Suprapubic skin (tissue), 4 donors: ENCODE results near the gene NR2F1.

Experiments used
- EP300 ChIP-seq: sonication (generic); formaldehyde crosslinking; IDR thresholded peaks from one replicate; pipeline ENCODE4 v1.6.1; 2017; ENCODE audit warnings: antibody characterized with exemption
- POLR2A ChIP-seq, 2 donors: fragments of 450-650 bp; IDR thresholded peaks; one replicate each; pipeline ENCODE4 v1.6.1; 2017; ENCODE audit warnings: antibody characterized with exemption in 2 of 2, mild to moderate bottlenecking in 2 of 2, moderate library complexity in 2 of 2
- POLR2AphosphoS5 ChIP-seq, 3 donors: sonication (generic); formaldehyde crosslinking; IDR thresholded peaks; one replicate each; pipeline ENCODE4 v1.6.1; 2017; ENCODE audit warnings: antibody characterized with exemption in 3 of 3
- TF ChIP-seq, protein P1 (sequence below), 2 donors: fragments of 200-600 bp in 1 of 2; fragments of 450-650 bp in 1 of 2; sonication (generic) in 1 of 2; IDR thresholded peaks; one replicate each; pipeline ENCODE4 v1.5.1; 2016 to 2019; ENCODE audit warnings: antibody characterized with exemption in 2 of 2, mild to moderate bottlenecking in 1 of 2, moderate library complexity in 1 of 2

- TF ChIP-seq, protein P1, sequence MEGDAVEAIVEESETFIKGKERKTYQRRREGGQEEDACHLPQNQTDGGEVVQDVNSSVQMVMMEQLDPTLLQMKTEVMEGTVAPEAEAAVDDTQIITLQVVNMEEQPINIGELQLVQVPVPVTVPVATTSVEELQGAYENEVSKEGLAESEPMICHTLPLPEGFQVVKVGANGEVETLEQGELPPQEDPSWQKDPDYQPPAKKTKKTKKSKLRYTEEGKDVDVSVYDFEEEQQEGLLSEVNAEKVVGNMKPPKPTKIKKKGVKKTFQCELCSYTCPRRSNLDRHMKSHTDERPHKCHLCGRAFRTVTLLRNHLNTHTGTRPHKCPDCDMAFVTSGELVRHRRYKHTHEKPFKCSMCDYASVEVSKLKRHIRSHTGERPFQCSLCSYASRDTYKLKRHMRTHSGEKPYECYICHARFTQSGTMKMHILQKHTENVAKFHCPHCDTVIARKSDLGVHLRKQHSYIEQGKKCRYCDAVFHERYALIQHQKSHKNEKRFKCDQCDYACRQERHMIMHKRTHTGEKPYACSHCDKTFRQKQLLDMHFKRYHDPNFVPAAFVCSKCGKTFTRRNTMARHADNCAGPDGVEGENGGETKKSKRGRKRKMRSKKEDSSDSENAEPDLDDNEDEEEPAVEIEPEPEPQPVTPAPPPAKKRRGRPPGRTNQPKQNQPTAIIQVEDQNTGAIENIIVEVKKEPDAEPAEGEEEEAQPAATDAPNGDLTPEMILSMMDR (IDR thresholded peaks at IDR 0.05), result no peak
- TF ChIP-seq POLR2A (IDR thresholded peaks at IDR 0.05) (no peak), POLR2AphosphoS5 (IDR thresholded peaks at IDR 0.05) (no peak), EP300 (no peak)
Measured at GRCh38 chr5:93599399-93600120, 16.5 kb downstream of the NR2F1 start.
